Mucosa of descending colon (tissue), 3 donors: ENCODE measurements around the gene ENHO. TPM values are rescaled to one million over a fixed set of nuclear protein-coding genes. Genes with fewer than 3 reads are reported as not detected.

Experiments used
- ATAC-seq: fragments of 200-7000 bp; cut with Tn5 transposase; one replicate; pipeline ENCODE4 v1.9.1; 2020; ENCODE audit warnings: mild to moderate bottlenecking, moderate library complexity
- DNase-seq, 3 donors: peaks; one replicate each; pipeline ENCODE4 v3.0.0-alpha.2; 2020
- H3K36me3 ChIP-seq: fragments of 200-600 bp; one replicate; pipeline ENCODE4 v1.8.0; 2021; ENCODE audit warnings: low read depth, mild to moderate bottlenecking
- H3K4me1 ChIP-seq: fragments of 200-600 bp; one replicate; pipeline ENCODE4 v1.8.0; 2021; ENCODE audit warnings: low read depth, mild to moderate bottlenecking
- H3K4me3 ChIP-seq: fragments of 200-600 bp; one replicate; pipeline ENCODE4 v1.8.0; 2021; ENCODE audit warnings: mild to moderate bottlenecking
- H3K9me3 ChIP-seq: fragments of 200-600 bp; one replicate; pipeline ENCODE4 v1.8.0; 2021; ENCODE audit warnings: mild to moderate bottlenecking
- intact Hi-C, 2 donors: fragments of 100-400 bp; cut with DNase I in 1 of 2; cut with micrococcal nuclease in 1 of 2; formaldehyde crosslinking; loops; one replicate each; pipeline versions ENCODE4 v1.11.0 to v1.11.1; 2022; cut with DNase I, micrococcal nuclease
- total RNA-seq, 3 donors: library from RNA; stranded (reverse); fragmentation: NEBNext Ultra II Directional in 2 of 3; extraction: Animal tissue kit (Norgen Biotek cat#: 25700) in 2 of 3; gene quantifications; one replicate each; pipeline versions ENCODE4 v1.2.1 to v1.2.4, GENCODE V29; 2021 to 2023
- TF ChIP-seq, protein P1 (sequence below): fragments of 200-600 bp; IDR thresholded peaks from one replicate; pipeline ENCODE4 v1.8.0; 2022; ENCODE audit warnings: antibody characterized with exemption, mild to moderate bottlenecking
- donor health status: DM: no; HTN: no; CAD: no; lungs with moderate emphysema.
- donor health status: DM: no; HTN: no; CAD: no.
- donor health status: DM: no; HTN: yes; CAD: no.

Gene ENHO
- total RNA-seq, 3 donors from 2014 or later = 1.4 to 2.0 (median 1.5) TPM

DNA sequence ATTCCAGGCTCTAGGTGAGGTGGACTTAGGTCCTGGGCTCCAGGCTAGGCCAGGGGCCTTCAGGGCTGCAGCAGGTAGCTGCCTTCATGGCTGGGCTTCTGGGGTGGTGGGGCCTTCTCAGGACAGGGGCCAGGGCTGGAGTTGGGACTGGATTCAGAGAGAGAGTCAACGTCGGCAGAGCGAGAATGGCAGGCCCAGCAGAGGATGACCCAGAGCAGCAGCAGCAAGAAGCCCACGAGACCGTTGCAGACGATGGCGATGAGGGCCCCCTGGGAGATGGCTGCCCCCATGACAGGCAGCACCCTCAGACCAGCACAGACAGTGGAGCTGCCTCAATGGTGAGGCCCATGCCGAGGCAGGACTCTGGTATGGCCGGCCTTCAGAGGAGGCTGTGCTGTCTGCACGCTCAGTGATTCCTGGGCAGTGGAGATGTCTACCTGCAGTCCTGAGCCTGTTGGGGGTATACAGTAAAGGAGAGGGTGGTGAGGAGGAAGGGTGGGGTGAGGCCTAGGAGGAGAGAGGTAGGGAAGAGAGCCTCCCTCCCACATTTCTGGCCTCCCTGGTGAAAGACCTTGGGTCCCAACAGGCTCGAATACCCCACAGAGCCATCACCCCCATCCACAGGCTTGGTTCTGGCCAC, 1.3 kb downstream of the ENHO start:
- no peak for DNase-seq

DNA sequence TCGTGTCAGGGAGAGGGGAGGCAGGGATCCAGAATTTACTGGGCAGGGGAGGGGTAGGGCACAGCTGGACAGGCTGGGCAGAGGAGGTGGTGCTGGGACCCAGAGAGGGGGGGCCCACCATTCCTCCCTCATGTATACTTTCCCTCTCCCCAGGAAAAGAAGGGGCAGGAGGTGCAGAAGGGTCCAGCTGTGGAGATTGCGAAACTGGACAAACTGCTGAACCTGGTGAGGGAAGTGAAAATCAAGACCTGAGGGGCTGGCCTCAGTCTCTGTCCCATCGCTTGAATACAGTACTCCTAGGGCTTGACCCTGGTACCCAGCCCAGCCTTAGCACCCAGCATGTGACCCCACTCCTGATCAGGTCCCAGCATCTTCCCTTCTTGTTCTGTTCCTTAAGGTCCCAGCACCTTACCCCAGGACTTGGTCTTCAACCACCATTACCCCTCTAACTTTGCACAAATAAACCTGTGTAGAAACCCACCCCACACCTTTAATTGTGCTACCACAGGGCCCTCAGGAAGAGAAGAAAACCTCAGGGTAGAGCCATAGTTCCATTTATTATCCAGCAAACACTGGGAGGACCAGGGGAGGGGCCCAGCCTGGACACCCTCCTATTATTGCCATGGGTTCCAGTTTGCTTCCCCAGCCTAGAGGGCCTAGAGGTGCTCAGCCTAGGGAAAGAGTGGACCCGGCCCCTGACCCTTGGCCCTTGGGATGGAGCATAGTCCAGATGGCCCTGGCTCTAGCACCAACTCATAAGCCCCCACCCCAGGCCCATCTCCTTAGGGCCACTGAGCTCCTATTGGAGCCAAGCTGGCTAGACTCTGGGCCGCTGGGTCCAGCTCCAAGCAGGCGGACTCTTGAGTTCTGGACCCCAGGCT, 2.0 kb downstream of the ENHO start:
- no peak for DNase-seq
- Histone ChIP-seq H3K36me3 (no peaks in the 10 kb centered on the region), H3K4me1 (peaks cover 8% of the 10 kb centered on the region), H3K9me3 (no peaks in the 10 kb centered on the region), H3K4me3 (no peak overlapping the region)
- intact Hi-C loops = no loop called here
- TF ChIP-seq, protein P1, sequence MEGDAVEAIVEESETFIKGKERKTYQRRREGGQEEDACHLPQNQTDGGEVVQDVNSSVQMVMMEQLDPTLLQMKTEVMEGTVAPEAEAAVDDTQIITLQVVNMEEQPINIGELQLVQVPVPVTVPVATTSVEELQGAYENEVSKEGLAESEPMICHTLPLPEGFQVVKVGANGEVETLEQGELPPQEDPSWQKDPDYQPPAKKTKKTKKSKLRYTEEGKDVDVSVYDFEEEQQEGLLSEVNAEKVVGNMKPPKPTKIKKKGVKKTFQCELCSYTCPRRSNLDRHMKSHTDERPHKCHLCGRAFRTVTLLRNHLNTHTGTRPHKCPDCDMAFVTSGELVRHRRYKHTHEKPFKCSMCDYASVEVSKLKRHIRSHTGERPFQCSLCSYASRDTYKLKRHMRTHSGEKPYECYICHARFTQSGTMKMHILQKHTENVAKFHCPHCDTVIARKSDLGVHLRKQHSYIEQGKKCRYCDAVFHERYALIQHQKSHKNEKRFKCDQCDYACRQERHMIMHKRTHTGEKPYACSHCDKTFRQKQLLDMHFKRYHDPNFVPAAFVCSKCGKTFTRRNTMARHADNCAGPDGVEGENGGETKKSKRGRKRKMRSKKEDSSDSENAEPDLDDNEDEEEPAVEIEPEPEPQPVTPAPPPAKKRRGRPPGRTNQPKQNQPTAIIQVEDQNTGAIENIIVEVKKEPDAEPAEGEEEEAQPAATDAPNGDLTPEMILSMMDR = no peak
- ATAC-seq = no peak

More for the DNA sequence above, 1.3 kb downstream of the ENHO start:
- Histone ChIP-seq H3K9me3 (no peaks in the 10 kb centered on the region), H3K4me1 (peaks cover 8% of the 10 kb centered on the region), H3K36me3 (no peaks in the 10 kb centered on the region), H3K4me3 (no peak overlapping the region)
- TF ChIP-seq, protein P1 = no peak
- intact Hi-C loops = no loop called here
- no peak for ATAC-seq

DNA sequence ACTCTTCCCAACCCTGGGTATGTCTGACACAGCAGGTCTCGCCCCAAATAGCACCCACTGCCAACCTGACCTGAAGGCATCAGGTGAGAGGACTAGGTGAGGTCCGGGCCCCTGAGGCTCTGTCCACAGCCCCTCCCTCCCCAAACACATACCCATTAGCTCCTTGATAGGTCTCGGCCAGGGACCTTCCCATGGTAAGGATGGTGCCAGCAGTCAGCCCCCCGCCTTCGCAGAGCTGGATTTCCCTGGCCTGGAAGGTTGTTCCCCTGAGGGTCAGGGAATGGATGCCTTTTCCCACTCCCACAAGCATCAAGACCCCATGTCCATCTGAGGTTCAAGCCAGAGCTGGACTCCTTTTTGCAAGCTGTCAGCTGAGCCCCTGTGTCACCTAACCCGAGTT, 2.7 kb downstream of the ENHO start:
- H3K4me1 ChIP-seq = peaks cover 8% of the 10 kb centered on the region
- ATAC-seq = no peak
- TF ChIP-seq, protein P1 = no peak

DNA sequence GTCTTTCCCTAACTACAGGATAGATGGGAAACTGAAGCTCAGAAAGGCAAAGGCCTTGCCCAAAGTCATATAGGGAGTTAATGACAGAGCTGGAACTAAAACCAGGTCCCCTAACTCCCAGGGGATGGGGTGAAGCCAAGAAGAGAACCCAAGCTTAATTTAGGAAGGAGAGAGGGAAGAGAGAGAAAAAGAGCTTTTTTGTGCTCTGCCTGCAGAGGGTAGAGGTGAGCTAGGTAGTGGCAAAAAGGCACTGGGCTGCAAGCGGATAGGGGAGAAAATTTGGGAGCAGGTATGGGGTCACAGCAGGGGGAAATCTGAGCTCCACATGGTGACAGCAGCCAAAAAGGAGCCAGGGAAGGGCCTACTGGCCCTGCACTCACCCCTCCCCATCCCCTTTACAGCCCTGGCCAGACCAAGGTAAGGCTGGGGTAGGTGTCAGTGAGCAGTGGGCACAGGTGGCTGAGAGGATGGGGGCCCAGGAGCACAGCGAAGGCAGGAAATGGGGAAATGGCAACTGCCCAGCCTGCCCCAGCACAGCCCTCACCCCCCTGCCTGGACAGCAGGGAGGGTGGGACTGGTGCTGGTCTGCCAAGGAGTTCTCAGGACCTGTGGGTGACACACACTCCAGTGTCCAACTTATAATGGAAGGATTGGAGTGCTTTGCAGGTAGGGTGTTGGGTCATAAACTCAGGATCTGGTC, 3.3 kb downstream of the ENHO start:
- Histone ChIP-seq H3K36me3 (no peaks in the 10 kb centered on the region), H3K4me1 (peaks cover 8% of the 10 kb centered on the region), H3K4me3 (no peak overlapping the region), H3K9me3 (no peaks in the 10 kb centered on the region)
- intact Hi-C loops = no loop called here
- ATAC-seq (no peak), DNase-seq (no peak)
- TF ChIP-seq, protein P1 = no peak

More for the DNA sequence above, 2.7 kb downstream of the ENHO start:
- Histone ChIP-seq H3K36me3 (no peaks in the 10 kb centered on the region), H3K4me3 (no peak overlapping the region), H3K9me3 (no peaks in the 10 kb centered on the region)
- no peak for DNase-seq
- intact Hi-C loops = no loop called here

DNA sequence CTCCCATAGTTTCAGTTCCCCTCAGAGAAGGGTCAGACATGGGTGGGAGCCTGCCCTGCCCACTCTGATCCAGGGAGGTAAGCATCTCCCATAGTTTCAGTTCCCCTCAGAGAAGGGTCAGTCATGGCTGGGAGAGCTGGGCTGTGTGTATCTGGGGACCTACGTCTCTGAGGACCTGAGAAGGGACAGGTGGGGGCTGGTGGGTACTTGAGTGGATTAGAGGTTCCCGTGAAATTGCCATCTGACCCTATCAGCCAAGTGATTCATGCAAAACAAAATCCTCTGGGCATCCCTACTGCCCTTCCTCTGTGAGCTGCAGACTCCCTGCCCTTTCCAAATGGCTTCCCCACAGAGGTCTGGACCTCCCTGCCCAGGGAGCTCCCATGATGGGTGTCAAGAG, 3.9 kb downstream of the ENHO start:
- TF ChIP-seq, protein P1 = no peak
- intact Hi-C loops = no loop called here
- DNase-seq = no peak

More for the DNA sequence above, 3.9 kb downstream of the ENHO start:
- ATAC-seq = no peak
- H3K9me3 ChIP-seq = no peaks in the 10 kb centered on the region
- H3K36me3 ChIP-seq = no peaks in the 10 kb centered on the region
- no peak overlapping the region for H3K4me3 ChIP-seq
- peaks cover 8% of the 10 kb centered on the region for H3K4me1 ChIP-seq
